HL-60 (cell line): ENCODE data around the gene SRPK2.
A peak's percentile ranks its signal among the peaks of the same experiment; 100 is the strongest.

Experiments
- DNase-seq, 2 experiments: peaks; one replicate each; pipeline ENCODE4 v3.0.0-alpha.2; 2010 to 2020; ENCODE audit warnings: low read depth in 1 of 2, low spot score in 1 of 2
- H3K27ac ChIP-seq: fragments of 250-450 bp; sonication (Bioruptor Pico); replicated peaks from 2 replicates; pipeline ENCODE4 v1.5.1; 2020; ENCODE audit warnings: mild to moderate bottlenecking, moderate library complexity
- H3K27me3 ChIP-seq: fragments of 250-450 bp; sonication (Bioruptor Pico); 2 replicates; pipeline ENCODE4 v1.5.1; 2021; ENCODE audit warnings: mild to moderate bottlenecking, moderate library complexity; ENCODE audit not compliant: insufficient read depth, poor library complexity, severe bottlenecking
- H3K4me3 ChIP-seq: replicated peaks from 2 replicates; pipeline ENCODE4 v1.5.1; 2011; ENCODE audit warnings: mild to moderate bottlenecking, control low read depth, low read length; ENCODE audit not compliant: insufficient read depth
- CTCF ChIP-seq: IDR thresholded peaks from one replicate; pipeline ENCODE4 v1.5.1; 2011; ENCODE audit warnings: low read length, control low read depth, inconsistent platforms; ENCODE audit not compliant: insufficient read depth
- GABPA ChIP-seq: IDR thresholded peaks from 2 replicates; pipeline ENCODE4 v1.6.1; 2012; ENCODE audit warnings: low read depth
- POLR2AphosphoS5 ChIP-seq: IDR thresholded peaks from 2 replicates; pipeline ENCODE4 v1.6.1; 2012; ENCODE audit warnings: low read depth
- REST ChIP-seq: IDR thresholded peaks from 2 replicates; pipeline ENCODE4 v1.6.1; 2012; ENCODE audit warnings: low read depth; ENCODE audit not compliant: insufficient replicate concordance
- SPI1 ChIP-seq: IDR thresholded peaks from 2 replicates; pipeline ENCODE4 v1.6.1; 2012; ENCODE audit warnings: low read depth, mild to moderate bottlenecking, borderline replicate concordance

The SRPK2 gene

GRCh38 chr7:105213611-105214010 is 175.1 kb downstream of the SRPK2 start:
- no peaks in the 10 kb centered on the region for H3K27me3 ChIP-seq
- H3K27ac ChIP-seq = peak overlapping the region; percentile 80
- no peak overlapping the region for H3K4me3 ChIP-seq
- TF ChIP-seq REST = no peak
- peak; percentile 87 for TF ChIP-seq SPI1
- DNase-seq = peak; percentile 8 to 45

GRCh38 chr7:105212212-105212611 is 176.5 kb downstream of the SRPK2 start:
- DNase-seq = no peak
- H3K27ac ChIP-seq = peak overlapping the region; percentile 80
- no peak for TF ChIP-seq SPI1
- no peak for TF ChIP-seq REST
- no peak for TF ChIP-seq GABPA
- TF ChIP-seq CTCF = no peak
- TF ChIP-seq POLR2AphosphoS5 = no peak

GRCh38 chr7:105210721-105211205 is 178.0 kb downstream of the SRPK2 start:
- no peaks in the 10 kb centered on the region for H3K27me3 ChIP-seq
- no peak overlapping the region for H3K4me3 ChIP-seq
- no peak for DNase-seq
- no peak overlapping the region for H3K27ac ChIP-seq
- TF ChIP-seq POLR2AphosphoS5 = no peak
- no peak for TF ChIP-seq CTCF
- no peak for TF ChIP-seq SPI1
- TF ChIP-seq GABPA = no peak
- TF ChIP-seq REST = no peak

More at GRCh38 chr7:105212212-105212611, 176.5 kb downstream of the SRPK2 start:
- no peaks in the 10 kb centered on the region for H3K27me3 ChIP-seq
- no peak overlapping the region for H3K4me3 ChIP-seq
